Measurements from ENCODE around the gene SSC5D.

- TF ChIP-seq POLR2A (IDR thresholded peaks at IDR 0.05) (no peak), CTCF (IDR thresholded peaks at IDR 0.05) (no peak)
Measured at GRCh38 chr19:55482156-55482961, 5.9 kb upstream of the SSC5D start.
